H1 (cell line): ENCODE measurements around the gene BMP4. TPM values are rescaled to one million over a fixed set of nuclear protein-coding genes. Genes with fewer than 3 reads are reported as not detected.

Experiments
- CTCF ChIA-PET: fragments of 300-600 bp; sonication (Branson Sonifier 250); formaldehyde crosslinking; loops from one replicate; lab custom pipeline; 2021; ENCODE audit not compliant: partially characterized antibody; lab: Charles Lee
- POLR2A ChIA-PET: fragments of 300-600 bp; sonication (Branson Sonifier 250); formaldehyde crosslinking; loops from one replicate; lab custom pipeline; 2021; ENCODE audit warnings: inconsistent platforms; ENCODE audit not compliant: partially characterized antibody; lab: Charles Lee
- DNase-seq, 2 experiments: peaks; one replicate each; pipeline versions ENCODE4 v3.0.0 to v3.0.0-alpha.2; 2010 to 2022; ENCODE audit warnings: low spot score in 2 of 2, low read depth in 1 of 2, mixed read lengths in 1 of 2
- FAIRE-seq: peaks from 2 replicates; lab custom pipeline; 2011; peaks lifted over from hg19 to GRCh38; lab: Jason Lieb, UNC
- H2AFZ ChIP-seq: 2 replicates; pipeline ENCODE4 v1.8.1; 2012; ENCODE audit warnings: low read length, inconsistent platforms
- H2AK5ac ChIP-seq: 2 replicates; pipeline ENCODE4 v1.6.1; 2013; ENCODE audit warnings: low read depth, low read length
- H2BK120ac ChIP-seq: replicated peaks from 2 replicates; pipeline ENCODE3; 2013; ENCODE audit warnings: low read depth, low read length, inconsistent platforms
- H2BK12ac ChIP-seq: 2 replicates; pipeline ENCODE4 v1.6.1; 2013; ENCODE audit warnings: low read depth, low read length
- H2BK15ac ChIP-seq: 2 replicates; pipeline ENCODE4 v1.6.1; 2013; ENCODE audit warnings: low read length
- H2BK20ac ChIP-seq: 2 replicates; pipeline ENCODE4 v1.6.1; 2013; ENCODE audit warnings: low read length
- H2BK5ac ChIP-seq: 2 replicates; pipeline ENCODE4 v1.6.1; 2013; ENCODE audit warnings: low read depth, low read length
- H3K14ac ChIP-seq: 2 replicates; pipeline ENCODE4 v1.6.1; 2013; ENCODE audit warnings: inconsistent platforms; ENCODE audit not compliant: insufficient read length
- H3K18ac ChIP-seq: 2 replicates; pipeline ENCODE4 v1.6.1; 2013; ENCODE audit warnings: low read length; ENCODE audit errors: extremely low read depth
- H3K23ac ChIP-seq: 2 replicates; pipeline ENCODE4 v1.6.1; 2013; ENCODE audit warnings: inconsistent platforms; ENCODE audit not compliant: insufficient read length
- H3K23me2 ChIP-seq: 2 replicates; pipeline ENCODE4 v1.6.1; 2013; ENCODE audit warnings: low read depth, low read length
- H3K27ac ChIP-seq: 2 replicates; pipeline ENCODE4 v1.6.1; 2011; ENCODE audit warnings: low read depth, low read length, inconsistent platforms
- H3K27me3 ChIP-seq, 4 experiments: replicated peaks in 1 of 4; 1 replicate in 1 of 4; 2 replicates in 3 of 4; pipeline versions ENCODE4 v1.6.1 to v1.8.1; 2011 to 2013; ENCODE audit warnings: low read length in 3 of 4, mild to moderate bottlenecking in 3 of 4, inconsistent platforms in 2 of 4, mixed read lengths in 2 of 4, moderate library complexity in 1 of 4; ENCODE audit not compliant: control insufficient read depth in 3 of 4, insufficient read depth in 3 of 4; ENCODE audit errors: extremely low read depth in 1 of 4
- H3K36me3 ChIP-seq, 4 experiments: 2 replicates each; pipeline versions ENCODE4 v1.6.1 to v1.8.1; 2011 to 2013; ENCODE audit warnings: mild to moderate bottlenecking in 4 of 4, low read length in 3 of 4, moderate library complexity in 2 of 4, control low read depth in 1 of 4, inconsistent platforms in 1 of 4; ENCODE audit not compliant: insufficient read depth in 4 of 4, control insufficient read depth in 2 of 4
- H3K4ac ChIP-seq: replicated peaks from 2 replicates; pipeline ENCODE3; 2013; ENCODE audit warnings: low read length, low read depth, mixed read lengths, inconsistent platforms; ENCODE audit not compliant: insufficient read length
- H3K4me1 ChIP-seq, 4 experiments: replicated peaks in 1 of 4; 1 replicate in 1 of 4; 2 replicates in 3 of 4; pipeline versions ENCODE4 v1.6.1 to v1.8.1; 2011 to 2013; ENCODE audit warnings: low read length in 3 of 4, inconsistent platforms in 2 of 4, mixed read lengths in 1 of 4; ENCODE audit not compliant: insufficient read depth in 4 of 4, control insufficient read depth in 3 of 4
- H3K4me2 ChIP-seq, 2 experiments: 2 replicates each; pipeline versions ENCODE4 v1.6.1 to v1.8.1; 2011 to 2013; ENCODE audit warnings: low read depth in 2 of 2, low read length in 2 of 2, control low read depth in 1 of 2, inconsistent platforms in 1 of 2, mild to moderate bottlenecking in 1 of 2; ENCODE audit not compliant: insufficient read depth in 1 of 2
- H3K4me3 ChIP-seq, 4 experiments: fragments of 200-600, 300-600 bp in 1 of 4; sonication (generic), shearing (Covaris generic), sonication (Bioruptor Twin) in 1 of 4; 2 replicates each; pipeline versions ENCODE4 v1.5.1 to v1.8.1; 2011 to 2016; ENCODE audit warnings: low read length in 4 of 4, low read depth in 3 of 4, control low read depth in 2 of 4, inconsistent platforms in 2 of 4, mild to moderate bottlenecking in 2 of 4, mixed read lengths in 1 of 4, moderate library complexity in 1 of 4; ENCODE audit not compliant: insufficient read depth in 2 of 4; ENCODE audit errors: extremely low read depth in 1 of 4
- H3K56ac ChIP-seq: replicated peaks from 2 replicates; pipeline ENCODE3; 2013; ENCODE audit warnings: low read depth, mild to moderate bottlenecking, mixed read lengths, low read length, inconsistent platforms; ENCODE audit not compliant: insufficient read length
- H3K79me1 ChIP-seq: 2 replicates; pipeline ENCODE4 v1.6.1; 2013; ENCODE audit warnings: low read depth, low read length, control low read depth
- H3K79me2 ChIP-seq, 2 experiments: 2 replicates each; pipeline versions ENCODE4 v1.6.1 to v1.8.1; 2012 to 2013; ENCODE audit warnings: low read length in 2 of 2, mild to moderate bottlenecking in 2 of 2, inconsistent platforms in 1 of 2; ENCODE audit not compliant: insufficient read depth in 2 of 2, control insufficient read depth in 1 of 2
- H3K9ac ChIP-seq, 4 experiments: replicated peaks in 1 of 4; 1 replicate in 1 of 4; 2 replicates in 3 of 4; pipeline versions ENCODE4 v1.6.1 to v1.8.1; 2011 to 2013; ENCODE audit warnings: low read depth in 3 of 4, low read length in 3 of 4, control low read depth in 2 of 4, mild to moderate bottlenecking in 2 of 4, moderate library complexity in 2 of 4, inconsistent platforms in 1 of 4; ENCODE audit errors: extremely low read depth in 1 of 4
- H3K9me3 ChIP-seq, 2 experiments: 2 replicates each; pipeline versions ENCODE4 v1.6.1 to v1.8.1; 2012 to 2013; ENCODE audit warnings: mild to moderate bottlenecking in 2 of 2, moderate library complexity in 2 of 2, control low read depth in 1 of 2, inconsistent platforms in 1 of 2, low read depth in 1 of 2, low read length in 1 of 2, mixed read lengths in 1 of 2; ENCODE audit not compliant: insufficient read depth in 2 of 2
- H4K20me1 ChIP-seq, 2 experiments: replicated peaks in 1 of 2; 2 replicates each; pipeline versions ENCODE3 to v1.8.1; 2011 to 2013; ENCODE audit warnings: inconsistent platforms in 2 of 2, low read length in 2 of 2, mild to moderate bottlenecking in 1 of 2; ENCODE audit not compliant: insufficient read depth in 2 of 2, control insufficient read depth in 1 of 2
- H4K5ac ChIP-seq: 2 replicates; pipeline ENCODE4 v1.6.1; 2013; ENCODE audit warnings: low read length, low read depth, mixed read lengths, inconsistent platforms; ENCODE audit not compliant: insufficient read length
- H4K8ac ChIP-seq: 2 replicates; pipeline ENCODE4 v1.8.0; 2013; ENCODE audit warnings: mild to moderate bottlenecking, moderate library complexity, low read length, inconsistent platforms; ENCODE audit not compliant: insufficient read depth; ENCODE audit errors: extremely low read depth
- H4K91ac ChIP-seq: replicated peaks from 2 replicates; pipeline ENCODE3; 2013; ENCODE audit warnings: low read length, mixed read lengths, inconsistent platforms; ENCODE audit not compliant: insufficient read length
- GABPA ChIP-seq: IDR thresholded peaks from 2 replicates; pipeline ENCODE4 v1.6.1; 2011; ENCODE audit warnings: mild to moderate bottlenecking, low read length, moderate library complexity, borderline replicate concordance; ENCODE audit not compliant: insufficient read depth
- HDAC6 ChIP-seq: IDR thresholded peaks from one replicate; pipeline ENCODE4 v1.7.1; 2012; ENCODE audit warnings: low read depth, mild to moderate bottlenecking, inconsistent platforms, low read length, moderate library complexity
- SIN3A ChIP-seq, 2 experiments: IDR thresholded peaks in 1 of 2; conservative IDR thresholded peaks in 1 of 2; 2 replicates each; pipeline ENCODE4 v1.6.1; 2011 to 2012; ENCODE audit warnings: low read length in 2 of 2, improper control_type of control experiment in 1 of 2, low read depth in 1 of 2, mild to moderate bottlenecking in 1 of 2
- WGBS, 2 experiments: shearing (Covaris generic) in 1 of 2; methylation state at CpG; one replicate each; pipeline versions ENCODE4 v1.1.6 to v1.1.7; 2013 to 2015; ENCODE audit warnings: low lambda C conversion rate in 2 of 2, mixed read lengths in 2 of 2, inconsistent platforms in 1 of 2, low coverage in 1 of 2, missing lambda C conversion rate in 1 of 2; ENCODE audit not compliant: insufficient replicate concordance in 2 of 2, insufficient coverage in 1 of 2, insufficient read length in 1 of 2; ENCODE audit errors: extremely low coverage in 1 of 2, missing lambda C conversion rate in 1 of 2; 5-methylcytosine and 5-hydroxymethylcytosine counted together
- polyA plus RNA-seq, 7 experiments: library from polyadenylated mRNA; depleted of rRNA in 3 of 7; stranded (reverse) in 5 of 7; unstranded in 2 of 7; fragments of >200 nt in 5 of 7; fragments of 200-250 nt in 2 of 7; gene quantifications; 1 replicate in 5 of 7; 2 replicates in 1 of 7; 4 replicates in 1 of 7; pipeline versions ENCODE4 v1.2.1 to v1.2.3, GENCODE V29; 2011 to 2013; ENCODE audit warnings: missing spikeins in 2 of 7, mixed read lengths in 2 of 7
- total RNA-seq: library from RNA; stranded (reverse); fragmentation: NEBNext Ultra II Directional; extraction: Animal tissue kit (Norgen Biotek cat#: 25700); gene quantifications from 2 replicates; pipeline ENCODE4 v1.2.1, GENCODE V29; 2021

BMP4 gene
- total and polyA plus RNA-seq, 2 of the 8 experiments (the other 6 are each of a cell fraction or from before 2014, with no cell fraction given): 2.3 to 5.4 TPM

DNA sequence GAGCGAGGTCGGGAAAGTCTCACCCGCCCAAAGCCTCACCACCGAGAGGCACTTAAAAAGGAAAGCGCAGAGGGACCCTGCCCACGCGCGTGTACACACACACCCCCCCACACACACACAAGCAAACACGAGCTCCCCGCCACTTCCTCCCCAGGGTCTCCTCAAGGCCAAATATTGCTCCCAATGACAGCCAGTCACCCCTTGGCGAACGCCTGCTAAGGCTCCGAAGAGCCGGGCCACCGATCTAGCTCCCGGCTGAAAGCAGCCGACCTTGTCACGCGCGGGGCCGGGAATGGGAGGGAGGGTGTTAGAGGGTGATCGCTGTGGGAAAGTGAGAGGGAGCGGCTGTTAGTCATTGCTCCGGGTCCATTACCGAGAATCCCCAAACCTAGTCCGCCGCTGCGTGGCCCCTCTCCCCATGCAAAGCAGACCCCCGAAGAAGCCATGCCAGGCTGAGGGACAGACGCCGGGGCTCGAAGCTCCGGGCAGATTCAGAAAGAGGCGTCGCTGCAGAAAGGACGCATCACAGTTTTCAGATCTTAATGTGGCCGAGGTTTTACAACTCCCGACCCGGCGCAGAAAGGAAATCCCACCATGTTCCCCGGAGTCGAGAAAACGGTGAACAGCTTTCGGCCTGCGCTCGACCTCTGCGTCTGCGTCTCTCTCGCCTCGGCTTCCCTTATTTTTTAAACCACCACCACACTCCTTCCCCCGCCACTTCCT lies 2.6 kb downstream of the BMP4 start:
- Histone ChIP-seq H3K14ac (no peak overlapping the region), H3K4me3 (peak overlapping the region; percentile 54 to 86 (median 78)), H3K27ac (no peak overlapping the region), H2BK120ac (no peak overlapping the region), H3K23ac (no peak overlapping the region), H3K4me1 (peaks cover 4 to 6% (median 5%) of the 10 kb centered on the region in 4 experiments; a peak in 6 of 7 replicates), H4K8ac (no peak overlapping the region; the same call in 1 of the 2 replicates), H3K4ac (no peak overlapping the region), H3K4me2 (peak overlapping the region; percentile 94 to 99), H3K56ac (no peak overlapping the region), H2BK12ac (peak overlapping the region; percentile 81; the same call in 1 of the 2 replicates), H2AFZ (no peak overlapping the region), H4K5ac (no peak overlapping the region), H2BK5ac (peak overlapping the region; percentile 52; the same call in 1 of the 2 replicates), H2BK20ac (peak overlapping the region; percentile 7; the same call in 1 of the 2 replicates), H3K79me2 (no peaks in the 10 kb centered on the region), H2AK5ac (no peak overlapping the region), H3K36me3 (peaks cover 0 to 10% (median 2%) of the 10 kb centered on the region in 4 experiments; a peak in 2 of 8 replicates), H3K18ac (peak overlapping the region; percentile 38; the same call in 1 of the 2 replicates), H3K9ac (no peak overlapping the region), H3K79me1 (no peaks in the 10 kb centered on the region), H3K27me3 (peaks cover 24 to 73% (median 66%) of the 10 kb centered on the region in 4 experiments), H3K23me2 (peaks cover 47% of the 10 kb centered on the region), H4K20me1 (peaks cover 0 to 3% of the 10 kb centered on the region in 2 experiments), H3K9me3 (no peaks in the 10 kb centered on the region), H2BK15ac (no peak overlapping the region), H4K91ac (no peak overlapping the region)
- DNase-seq (peak in 1 of 2 experiments; percentile 64), FAIRE-seq (no peak)
- WGBS, 2 experiments: 1% methylated on average over 43 of the region's 51 CpGs; no CpG with 5 or more reads in 1 of the 2 experiments
- ChIA-PET CTCF (interaction anchor here (0.6 to 3.7 kb wide), 13 partner anchors 10 to 414 kb away, joined by 3 to 14 read pairs (median 4); no protein-coding TSS in a partner anchor), POLR2A (interaction anchor here (0.7 to 5.3 kb wide), 6 partner anchors 8 to 466 kb away, joined by 3 to 29 read pairs (median 7); no protein-coding TSS in a partner anchor)
- TF ChIP-seq SIN3A (conservative IDR thresholded peaks at IDR 0.05 in 1 of 2, IDR thresholded peaks at IDR 0.05 in 1 of 2; ENCODE audit: low read depth in 1 of 2, low read length in 2 of 2) (peak in 1 of 2 experiments; percentile 38; a peak in 1 of 4 replicates), GABPA (no peak), HDAC6 (no peak)
